ENCODE results near the gene PON3. TPM values are rescaled to one million over a fixed set of nuclear protein-coding genes. Genes with fewer than 3 reads are reported as not detected.
A peak's percentile ranks its signal among the peaks of the same experiment; 100 is the strongest.

Gene PON3
- total and polyA plus RNA-seq, 2 donors from 2014 or later, result 1.6 to 1.9 TPM

GRCh38 chr7:95324431-95324830 lies 71.7 kb downstream of the PON3 start, which contains the start of gene PON1:
Gene PON1 (minus strand): TSS chr7:95324532. CDS start chr7:95324475, 57 bp downstream.
- Histone ChIP-seq H3K27ac (ENCODE audit: low read depth in 2 of 2, low read length in 2 of 2) (no peak within 1 kb of the TSS), H3K4me3 (ENCODE audit: low read length in 3 of 3) (no peak within 1 kb of the TSS), H3K27me3 (ENCODE audit: control insufficient read depth, insufficient read depth, low read length) (no peaks in the 10 kb centered on the region), H3K4me1 (ENCODE audit: control insufficient read depth in 2 of 3, insufficient read depth in 2 of 3, low read depth in 1 of 3, low read length in 3 of 3) (no peaks in the 10 kb centered on the region), H3K9me3 (ENCODE audit: control insufficient read depth in 2 of 3, insufficient read depth in 1 of 3, low read length in 3 of 3) (no peaks in the 10 kb centered on the region), H3K9ac (ENCODE audit: low read length in 3 of 3) (no peak within 1 kb of the TSS), H3K36me3 (ENCODE audit: control insufficient read depth in 2 of 3, insufficient read depth in 3 of 3, low read length in 3 of 3) (no peaks in the 10 kb centered on the region)
- TF ChIP-seq CTCF (IDR thresholded peaks at IDR 0.05; ENCODE audit: borderline replicate concordance, extremely low read depth, insufficient read depth), result no peak
- intact Hi-C loops (cut with DNase I), result no loop called here
- FAIRE-seq (no peak), DNase-seq (peak in 1 of 5 donors; percentile 16)

DNA sequence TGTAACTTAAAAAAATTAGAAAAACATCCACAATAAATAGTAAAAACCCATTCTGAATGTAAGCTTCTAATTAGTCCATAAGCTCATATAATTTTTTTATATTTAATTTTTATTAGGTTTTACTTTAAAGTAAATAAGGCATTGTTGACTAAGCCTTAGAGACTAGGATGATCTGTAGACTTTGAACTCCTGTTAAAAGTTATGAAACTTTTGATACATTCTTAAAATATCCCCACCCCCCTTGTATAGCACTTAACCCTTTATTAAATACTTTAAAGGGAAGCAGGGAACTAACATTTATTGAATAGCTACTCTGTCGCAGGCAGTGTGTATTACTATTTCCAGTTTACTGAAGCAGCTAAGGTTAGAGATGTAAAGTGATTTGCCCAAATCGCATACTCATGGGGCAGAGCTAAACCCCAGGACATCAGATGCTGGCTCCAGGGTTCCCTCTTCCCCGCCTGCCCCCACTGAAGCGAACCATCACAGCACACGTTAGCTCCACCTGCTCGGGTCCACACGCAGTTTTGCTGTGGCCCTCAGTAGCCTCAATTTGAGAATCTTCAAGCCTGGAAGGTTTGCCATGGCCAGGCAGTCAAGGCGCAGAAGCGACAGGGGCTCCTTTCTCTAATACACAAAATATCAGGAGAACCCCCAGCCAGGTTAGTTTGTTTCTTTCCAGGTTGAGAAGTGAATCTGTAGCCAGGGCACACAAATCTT lies 72.6 kb downstream of the PON3 start:
- no peaks in the 10 kb centered on the region for H3K36me3 ChIP-seq (ENCODE audit: control insufficient read depth in 2 of 3, insufficient read depth in 3 of 3, low read length in 3 of 3)
- no peaks in the 10 kb centered on the region for H3K4me1 ChIP-seq (ENCODE audit: control insufficient read depth in 2 of 3, insufficient read depth in 2 of 3, low read depth in 1 of 3, low read length in 3 of 3)
- no peaks in the 10 kb centered on the region for H3K9me3 ChIP-seq (ENCODE audit: control insufficient read depth in 2 of 3, insufficient read depth in 1 of 3, low read length in 3 of 3)
- H3K27ac ChIP-seq (ENCODE audit: low read depth in 2 of 2, low read length in 2 of 2), result no peak overlapping the region
- no peak overlapping the region for H3K9ac ChIP-seq (ENCODE audit: low read length in 3 of 3)
- DNase-seq, result no peak
- H3K27me3 ChIP-seq (ENCODE audit: control insufficient read depth, insufficient read depth, low read length), result no peaks in the 10 kb centered on the region
- H3K4me3 ChIP-seq (ENCODE audit: low read length in 3 of 3), result no peak overlapping the region
- TF ChIP-seq CTCF (IDR thresholded peaks at IDR 0.05; ENCODE audit: borderline replicate concordance, extremely low read depth, insufficient read depth), result no peak
- intact Hi-C loops (cut with DNase I), result no loop called here
- no peak for FAIRE-seq

GRCh38 chr7:95322854-95323253 lies 73.3 kb downstream of the PON3 start:
- Histone ChIP-seq H3K27me3 (ENCODE audit: control insufficient read depth, insufficient read depth, low read length) (no peaks in the 10 kb centered on the region), H3K4me1 (ENCODE audit: control insufficient read depth in 2 of 3, insufficient read depth in 2 of 3, low read depth in 1 of 3, low read length in 3 of 3) (no peaks in the 10 kb centered on the region), H3K27ac (ENCODE audit: low read depth in 2 of 2, low read length in 2 of 2) (no peak overlapping the region), H3K9ac (ENCODE audit: low read length in 3 of 3) (no peak overlapping the region), H3K4me3 (ENCODE audit: low read length in 3 of 3) (no peak overlapping the region), H3K9me3 (ENCODE audit: control insufficient read depth in 2 of 3, insufficient read depth in 1 of 3, low read length in 3 of 3) (no peaks in the 10 kb centered on the region), H3K36me3 (ENCODE audit: control insufficient read depth in 2 of 3, insufficient read depth in 3 of 3, low read length in 3 of 3) (no peaks in the 10 kb centered on the region)
- no peak for DNase-seq
- intact Hi-C loops (cut with DNase I), result no loop called here
- FAIRE-seq, result no peak
- TF ChIP-seq CTCF (IDR thresholded peaks at IDR 0.05; ENCODE audit: borderline replicate concordance, extremely low read depth, insufficient read depth), result no peak
